Subcutaneous adipose tissue (tissue), 4 donors: ENCODE results near the gene SPRED1. TPM values are rescaled to one million over a fixed set of nuclear protein-coding genes. Genes with fewer than 3 reads are reported as not detected.

Experiments
- CTCF ChIP-seq: fragments of 450-650 bp; IDR thresholded peaks from one replicate; pipeline ENCODE4 v1.5.1; 2016; ENCODE audit warnings: low read depth, mild to moderate bottlenecking, control low read depth, antibody characterized with exemption, moderate library complexity
- total RNA-seq, 4 donors: library from RNA; depleted of rRNA; stranded (reverse); fragments of >200 nt; gene quantifications; one replicate each; pipeline ENCODE4 v1.1.0, GENCODE V29; 2016

SPRED1 gene
- total RNA-seq: 10 to 100 TPM; 22.2 to 41.7 (median 29.8) TPM

GRCh38 chr15:38252481-38253350 is at the start of gene SPRED1:
Gene SPRED1, plus strand, starts transcription at chr15:38252836. Its CDS starts 350 bp downstream, at chr15:38253186.
- TF ChIP-seq CTCF: no peak

GRCh38 chr15:38205526-38206272 is 46.9 kb upstream of the SPRED1 start:
- TF ChIP-seq CTCF: no peak

- TF ChIP-seq CTCF: no peak
Observed at GRCh38 chr15:38207621-38208020, 45.0 kb upstream of the SPRED1 start.

GRCh38 chr15:38208206-38208605 is 44.4 kb upstream of the SPRED1 start:
- TF ChIP-seq CTCF: no peak

- no peak for TF ChIP-seq CTCF
Observed at GRCh38 chr15:38208779-38209178, 43.9 kb upstream of the SPRED1 start.

GRCh38 chr15:38211249-38211648 is 41.4 kb upstream of the SPRED1 start:
- TF ChIP-seq CTCF: no peak

GRCh38 chr15:38211811-38212210 is 40.8 kb upstream of the SPRED1 start:
- no peak for TF ChIP-seq CTCF
